ENCODE measurements around the gene IGFBP3.

DNA sequence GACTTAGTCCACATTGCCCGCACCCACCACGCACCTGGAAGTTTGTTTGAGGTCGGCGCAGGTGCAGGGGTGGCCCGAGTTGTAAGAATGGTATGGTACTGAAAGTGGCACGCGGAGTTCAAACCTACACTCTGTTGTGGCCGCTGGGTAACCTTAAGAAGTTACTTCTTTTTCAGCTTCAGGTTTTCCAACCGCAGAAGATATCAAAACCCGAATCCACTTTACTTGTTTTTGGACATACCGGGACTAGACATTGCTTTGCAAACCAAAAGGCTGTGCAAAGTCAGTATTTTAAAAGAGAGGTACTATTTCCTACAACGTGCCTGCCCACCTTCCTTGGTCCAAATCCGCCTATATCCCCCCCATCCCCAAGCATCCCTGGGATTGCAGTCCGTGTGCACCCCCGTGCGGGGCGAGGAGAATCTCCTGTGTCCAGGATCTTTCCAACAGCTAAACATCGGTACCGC lies 1.0 kb downstream of the IGFBP3 start:
- TF ChIP-seq, protein P1, sequence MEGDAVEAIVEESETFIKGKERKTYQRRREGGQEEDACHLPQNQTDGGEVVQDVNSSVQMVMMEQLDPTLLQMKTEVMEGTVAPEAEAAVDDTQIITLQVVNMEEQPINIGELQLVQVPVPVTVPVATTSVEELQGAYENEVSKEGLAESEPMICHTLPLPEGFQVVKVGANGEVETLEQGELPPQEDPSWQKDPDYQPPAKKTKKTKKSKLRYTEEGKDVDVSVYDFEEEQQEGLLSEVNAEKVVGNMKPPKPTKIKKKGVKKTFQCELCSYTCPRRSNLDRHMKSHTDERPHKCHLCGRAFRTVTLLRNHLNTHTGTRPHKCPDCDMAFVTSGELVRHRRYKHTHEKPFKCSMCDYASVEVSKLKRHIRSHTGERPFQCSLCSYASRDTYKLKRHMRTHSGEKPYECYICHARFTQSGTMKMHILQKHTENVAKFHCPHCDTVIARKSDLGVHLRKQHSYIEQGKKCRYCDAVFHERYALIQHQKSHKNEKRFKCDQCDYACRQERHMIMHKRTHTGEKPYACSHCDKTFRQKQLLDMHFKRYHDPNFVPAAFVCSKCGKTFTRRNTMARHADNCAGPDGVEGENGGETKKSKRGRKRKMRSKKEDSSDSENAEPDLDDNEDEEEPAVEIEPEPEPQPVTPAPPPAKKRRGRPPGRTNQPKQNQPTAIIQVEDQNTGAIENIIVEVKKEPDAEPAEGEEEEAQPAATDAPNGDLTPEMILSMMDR (IDR thresholded peaks at IDR 0.05; ENCODE audit: insufficient read depth, low read depth, low read length): no peak
- TF ChIP-seq EZH2 (IDR thresholded peaks at IDR 0.05; ENCODE audit: insufficient read depth, low read length): no peak
